Esophagus (tissue), 2 donors: ENCODE measurements around the gene MT1G. TPM values are rescaled to one million over a fixed set of nuclear protein-coding genes. Genes with fewer than 3 reads are reported as not detected.
A peak's percentile ranks its signal among the peaks of the same experiment; 100 is the strongest.

Experiments
- H3K27ac ChIP-seq, 2 donors: one replicate each; pipeline ENCODE4 v1.5.1; 2013; ENCODE audit warnings: low read depth in 2 of 2, mild to moderate bottlenecking in 2 of 2, inconsistent platforms in 1 of 2, low read length in 1 of 2, moderate library complexity in 1 of 2
- H3K27me3 ChIP-seq, 2 donors: one replicate each; pipeline ENCODE4 v1.6.1; 2013; ENCODE audit warnings: low read length in 2 of 2, control low read depth in 1 of 2, mild to moderate bottlenecking in 1 of 2; ENCODE audit not compliant: insufficient read depth in 2 of 2, control insufficient read depth in 1 of 2
- H3K36me3 ChIP-seq, 2 donors: one replicate each; pipeline ENCODE4 v1.6.1; 2013; ENCODE audit warnings: low read length in 1 of 2; ENCODE audit not compliant: control insufficient read depth in 2 of 2, insufficient read depth in 2 of 2
- H3K4me1 ChIP-seq, 2 donors: one replicate each; pipeline ENCODE4 v1.6.1; 2013; ENCODE audit warnings: low read length in 1 of 2; ENCODE audit not compliant: control insufficient read depth in 2 of 2, insufficient read depth in 2 of 2
- H3K4me3 ChIP-seq, 2 donors: one replicate each; pipeline ENCODE4 v1.5.1; 2013; ENCODE audit warnings: low read length in 2 of 2, mild to moderate bottlenecking in 2 of 2, low read depth in 1 of 2, moderate library complexity in 1 of 2
- H3K9me3 ChIP-seq, 2 donors: one replicate each; pipeline ENCODE4 v1.6.1; 2013; ENCODE audit warnings: mild to moderate bottlenecking in 2 of 2, low read depth in 1 of 2, low read length in 1 of 2, moderate library complexity in 1 of 2; ENCODE audit not compliant: control insufficient read depth in 2 of 2, insufficient read depth in 1 of 2
- WGBS, 2 donors: extraction: QIAGEN DNeasy Blood & Tissue Kit; methylation state at CpG; one replicate each; pipeline ENCODE4 v1.1.7; 2013; 5-methylcytosine and 5-hydroxymethylcytosine counted together
- polyA plus RNA-seq, 2 donors: library from polyadenylated mRNA; stranded (reverse); fragments of 200-250 nt; gene quantifications; one replicate each; pipeline ENCODE4 v1.2.3, GENCODE V29; 2013
- donor health status: healthy with polysubstance abuse.
- donor health status: Bipolar disorder and iron deficiency.

Gene MT1G
- polyA plus RNA-seq, 2 donors: 459 to 751 TPM

- WGBS, 2 donors: 89 to 90% methylated on average over 5 of the region's 5 CpGs
- no peaks in the 10 kb centered on the region for H3K36me3 ChIP-seq
- no peak overlapping the region for H3K27ac ChIP-seq
These were observed 35.0 kb upstream of the MT1G start for GRCh38 chr16:56702836-56703235.

DNA sequence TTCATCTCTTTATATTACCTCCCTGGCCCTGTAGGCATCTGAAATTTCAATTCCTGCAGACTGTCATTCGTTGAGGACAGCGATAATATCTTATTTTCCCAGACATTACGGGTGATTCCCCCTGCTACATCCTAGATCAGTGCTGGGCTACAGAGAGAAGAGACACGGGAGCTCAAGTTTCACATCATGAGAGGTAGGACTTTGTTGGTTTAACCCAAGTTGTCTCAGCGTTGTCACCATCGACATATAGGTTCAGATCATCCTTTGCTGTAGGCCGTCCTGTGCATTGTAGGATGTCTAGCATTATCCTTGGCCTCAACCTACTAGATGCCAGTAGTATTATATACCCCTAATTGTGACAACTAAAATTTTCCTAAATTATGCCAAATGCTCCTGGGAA is 33.7 kb upstream of the MT1G start:
- Histone ChIP-seq H3K9me3 (no peaks in the 10 kb centered on the region), H3K4me1 (no peaks in the 10 kb centered on the region), H3K4me3 (no peak overlapping the region), H3K27me3 (no peaks in the 10 kb centered on the region), H3K27ac (no peak overlapping the region), H3K36me3 (no peaks in the 10 kb centered on the region)
- WGBS, 2 donors: 86% methylated on average over 7 of the region's 7 CpGs

More at GRCh38 chr16:56702836-56703235, 35.0 kb upstream of the MT1G start:
- Histone ChIP-seq H3K4me3 (no peak overlapping the region), H3K4me1 (no peaks in the 10 kb centered on the region), H3K27me3 (no peaks in the 10 kb centered on the region), H3K9me3 (no peaks in the 10 kb centered on the region)

GRCh38 chr16:56700631-56701030 is 32.8 kb upstream of the MT1G start:
- Histone ChIP-seq H3K9me3 (no peaks in the 10 kb centered on the region), H3K4me1 (no peaks in the 10 kb centered on the region), H3K27me3 (no peaks in the 10 kb centered on the region), H3K4me3 (no peak overlapping the region), H3K36me3 (no peaks in the 10 kb centered on the region), H3K27ac (no peak overlapping the region)
- 98 to 100% methylated on average over 1 of the region's 1 CpG for WGBS, 2 donors

DNA sequence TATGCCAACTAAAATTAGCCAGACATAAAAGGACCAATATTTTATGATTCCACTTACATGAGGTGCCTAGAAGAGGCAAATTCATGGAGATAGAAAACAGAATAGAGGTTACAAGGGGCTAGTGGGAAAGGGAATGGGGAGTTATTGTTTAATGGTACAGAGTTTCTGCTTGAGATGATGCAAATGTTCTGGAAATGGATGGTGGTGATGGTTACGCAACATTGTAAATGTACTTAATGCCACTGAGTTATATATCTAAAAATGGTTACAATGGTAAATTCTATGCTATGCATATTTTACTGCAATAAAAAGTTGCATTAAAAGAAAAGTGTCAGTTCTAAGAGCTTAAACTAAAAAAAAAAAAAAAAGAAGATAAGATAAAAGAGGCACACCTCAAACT is 32.3 kb upstream of the MT1G start:
- 0 to 48% methylated on average over 1 of the region's 1 CpG for WGBS, 2 donors
- no peaks in the 10 kb centered on the region for H3K9me3 ChIP-seq
- no peak overlapping the region for H3K27ac ChIP-seq
- no peaks in the 10 kb centered on the region for H3K36me3 ChIP-seq
- H3K27me3 ChIP-seq: no peaks in the 10 kb centered on the region
- no peak overlapping the region for H3K4me3 ChIP-seq
- no peaks in the 10 kb centered on the region for H3K4me1 ChIP-seq

GRCh38 chr16:56697456-56698155 is 29.7 kb upstream of the MT1G start:
- Histone ChIP-seq H3K27ac (no peak overlapping the region), H3K27me3 (no peaks in the 10 kb centered on the region), H3K4me3 (no peak overlapping the region), H3K36me3 (no peaks in the 10 kb centered on the region), H3K4me1 (no peaks in the 10 kb centered on the region), H3K9me3 (no peaks in the 10 kb centered on the region)
- 89 to 95% methylated on average over 5 of the region's 5 CpGs for WGBS, 2 donors

DNA sequence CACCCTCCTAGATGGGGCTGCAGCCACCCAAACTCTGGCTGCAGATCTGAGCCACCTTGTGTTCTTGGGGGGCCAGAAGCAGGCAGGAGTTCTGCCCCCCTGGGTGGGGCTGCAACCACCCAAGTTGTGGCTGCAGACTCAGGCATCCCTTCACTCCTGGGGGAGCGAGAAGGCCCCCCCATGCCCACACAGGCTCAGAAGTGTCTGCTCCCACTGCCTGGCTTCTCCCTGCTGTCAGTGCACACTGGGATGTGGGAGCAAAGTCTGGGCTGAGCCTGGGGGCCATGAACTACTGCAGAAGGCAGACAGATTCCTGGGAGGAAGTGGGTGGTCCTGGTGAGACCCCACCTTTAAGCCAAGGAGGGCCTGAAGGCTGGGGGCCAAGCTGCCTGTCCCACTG is 27.4 kb upstream of the MT1G start:
- Histone ChIP-seq H3K27me3 (no peaks in the 10 kb centered on the region), H3K27ac (no peak overlapping the region), H3K4me3 (no peak overlapping the region), H3K4me1 (peaks cover 3% of the 10 kb centered on the region in 2 donors), H3K9me3 (peaks cover 0 to 2% of the 10 kb centered on the region in 2 donors), H3K36me3 (no peaks in the 10 kb centered on the region)
- 86 to 90% methylated on average over 1 of the region's 1 CpG for WGBS, 2 donors

DNA sequence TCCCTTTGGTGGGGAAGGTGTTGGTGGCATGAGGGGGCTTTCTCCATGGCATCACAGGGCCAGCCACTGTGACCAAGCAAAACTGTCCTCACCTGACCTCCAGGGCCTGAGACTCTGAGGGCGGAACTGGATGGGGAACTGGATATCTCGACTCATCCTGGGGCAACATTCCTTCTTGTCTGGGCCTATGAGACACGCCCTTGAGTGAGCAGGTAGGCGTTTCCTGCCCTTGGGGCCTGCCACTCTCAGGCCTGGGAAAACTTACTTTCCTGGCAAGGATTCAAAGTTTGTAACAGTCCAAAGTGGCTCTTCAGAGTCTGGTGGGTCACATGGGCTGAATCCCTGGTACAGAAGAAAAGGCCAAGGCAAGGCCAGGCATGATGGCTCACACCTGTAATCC is 24.0 kb upstream of the MT1G start:
- Histone ChIP-seq H3K27me3 (no peaks in the 10 kb centered on the region), H3K27ac (peak overlapping the region in 1 of 2 donors; percentile 52), H3K9me3 (peaks cover 0 to 2% of the 10 kb centered on the region in 2 donors), H3K4me3 (no peak overlapping the region), H3K4me1 (peaks cover 3 to 9% of the 10 kb centered on the region in 2 donors), H3K36me3 (no peaks in the 10 kb centered on the region)
- WGBS, 2 donors: 40 to 50% methylated on average over 4 of the region's 4 CpGs

GRCh38 chr16:56690420-56691122 is 22.7 kb upstream of the MT1G start:
- 72 to 81% methylated on average over 4 of the region's 4 CpGs for WGBS, 2 donors
- H3K27ac ChIP-seq: no peak overlapping the region
- peaks cover 0 to 2% of the 10 kb centered on the region in 2 donors for H3K9me3 ChIP-seq
- no peaks in the 10 kb centered on the region for H3K27me3 ChIP-seq
- no peak overlapping the region for H3K4me3 ChIP-seq
- no peaks in the 10 kb centered on the region for H3K36me3 ChIP-seq
- peaks cover 3 to 9% of the 10 kb centered on the region in 2 donors for H3K4me1 ChIP-seq

DNA sequence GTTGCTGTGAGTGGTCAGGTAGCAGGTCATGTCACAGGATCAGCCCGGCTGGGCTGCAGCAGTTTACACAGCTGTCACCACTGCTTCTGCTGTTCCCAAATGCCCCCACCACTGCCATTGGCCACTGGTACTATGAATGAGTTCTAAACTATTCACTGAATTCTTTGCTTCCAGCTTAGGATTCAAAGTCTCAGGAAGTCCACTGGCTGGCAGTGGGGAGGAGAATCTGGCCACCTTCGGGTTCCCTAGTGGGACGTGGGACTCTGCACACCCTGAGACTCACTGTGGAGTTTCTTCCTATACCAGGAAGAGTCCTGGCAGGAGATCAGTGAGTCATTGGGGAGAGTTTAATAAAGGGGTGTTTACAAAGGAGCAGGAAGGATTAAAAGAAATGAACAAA is 21.3 kb upstream of the MT1G start:
- Histone ChIP-seq H3K4me3 (no peak overlapping the region), H3K27ac (peak overlapping the region; percentile 31 to 80), H3K4me1 (peaks cover 3 to 13% of the 10 kb centered on the region in 2 donors), H3K27me3 (no peaks in the 10 kb centered on the region), H3K9me3 (peaks cover 0 to 2% of the 10 kb centered on the region in 2 donors), H3K36me3 (no peaks in the 10 kb centered on the region)
- WGBS, 2 donors: 26 to 42% methylated on average over 3 of the region's 3 CpGs

DNA sequence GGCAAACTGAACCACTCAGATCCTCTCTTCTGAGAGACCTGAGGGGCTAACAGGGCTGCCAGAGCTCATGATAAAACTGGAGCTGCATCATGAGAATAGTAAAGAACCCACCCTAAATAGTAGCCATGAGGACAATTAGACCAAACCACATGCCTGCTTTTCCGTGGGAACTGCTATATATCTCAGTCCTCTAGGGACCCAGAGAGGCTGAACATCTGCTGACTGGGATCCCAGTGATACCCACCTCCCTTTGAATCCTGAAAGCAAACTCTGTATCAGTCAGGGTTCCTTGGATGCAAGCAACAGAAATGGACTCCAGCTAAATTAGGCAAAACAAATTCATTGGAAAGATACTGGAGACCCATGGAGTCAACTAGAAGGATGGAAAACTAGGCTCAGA is 20.9 kb upstream of the MT1G start:
- peaks cover 0 to 2% of the 10 kb centered on the region in 2 donors for H3K9me3 ChIP-seq
- peak overlapping the region; percentile 31 to 80 for H3K27ac ChIP-seq
- H3K4me3 ChIP-seq: no peak overlapping the region
- no peaks in the 10 kb centered on the region for H3K27me3 ChIP-seq
- WGBS, 2 donors: 45 to 68% methylated on average over 1 of the region's 1 CpG
- H3K36me3 ChIP-seq: no peaks in the 10 kb centered on the region
- peaks cover 3 to 14% of the 10 kb centered on the region in 2 donors for H3K4me1 ChIP-seq
